Activated CD4-positive, alpha-beta T cell treated with anti-CD3 and anti-CD28 coated beads, Interleukin-2, amount 50 U/mL, for 16 hours (primary cell): ENCODE measurements around the gene ACOX3.
"Not testable (repeated sequence)": the region's sequence is repeated elsewhere in the genome, so short reads cannot be mapped to it uniquely, and the experiment has no call there.

Source experiments
- DNase-seq: peaks from one replicate; pipeline ENCODE4 v3.0.0-alpha.2; 2020

ACOX3 gene

DNA sequence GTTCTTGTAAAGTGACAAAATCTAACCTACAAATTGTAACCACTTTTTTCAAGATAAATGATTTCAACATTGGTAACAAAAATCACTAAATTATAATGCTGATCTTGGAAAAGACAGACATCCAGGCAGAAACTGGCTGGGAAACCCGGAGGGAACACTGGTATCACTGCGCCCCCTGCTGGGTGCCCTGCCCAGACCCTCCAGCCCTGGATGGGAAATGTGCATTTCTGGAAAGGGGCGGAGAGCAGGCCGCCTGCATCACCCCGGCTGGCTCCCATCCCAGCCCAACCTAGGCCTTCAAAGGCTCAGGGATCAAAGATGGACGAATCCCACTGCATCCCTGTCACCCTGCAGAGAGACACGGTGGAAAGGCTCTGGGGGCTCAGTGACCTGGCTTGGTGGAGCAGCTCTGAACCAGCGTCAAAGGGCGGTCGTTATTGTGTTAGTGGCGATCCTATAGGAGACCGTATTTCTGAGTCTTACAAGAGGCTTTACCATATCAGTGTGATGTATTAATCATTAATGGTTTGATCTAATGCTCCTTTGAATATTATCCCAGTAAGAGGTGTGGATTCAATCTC, 37.3 kb downstream of the ACOX3 start:
- DNase-seq: peak; percentile 33

DNA sequence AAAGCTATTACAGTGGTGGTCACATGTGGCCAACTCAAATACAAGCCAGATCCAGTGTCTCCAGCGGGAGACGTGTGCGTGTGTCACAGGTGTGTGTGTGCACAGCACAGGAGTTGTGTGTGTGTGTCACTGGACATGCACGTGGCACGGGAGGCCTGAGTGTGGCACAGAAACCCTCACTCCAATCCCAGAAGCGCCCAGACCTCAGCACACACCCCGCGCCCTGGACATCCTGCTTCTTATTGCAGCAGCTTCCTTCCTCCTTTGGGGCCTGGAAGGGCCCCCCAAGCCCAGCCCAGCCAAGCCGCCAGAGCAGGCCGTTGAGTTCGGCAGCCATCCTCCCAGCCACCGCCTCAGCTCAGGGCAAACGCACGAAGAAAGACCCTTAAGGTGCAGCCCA, 37.9 kb downstream of the ACOX3 start:
- DNase-seq: no peak

DNA sequence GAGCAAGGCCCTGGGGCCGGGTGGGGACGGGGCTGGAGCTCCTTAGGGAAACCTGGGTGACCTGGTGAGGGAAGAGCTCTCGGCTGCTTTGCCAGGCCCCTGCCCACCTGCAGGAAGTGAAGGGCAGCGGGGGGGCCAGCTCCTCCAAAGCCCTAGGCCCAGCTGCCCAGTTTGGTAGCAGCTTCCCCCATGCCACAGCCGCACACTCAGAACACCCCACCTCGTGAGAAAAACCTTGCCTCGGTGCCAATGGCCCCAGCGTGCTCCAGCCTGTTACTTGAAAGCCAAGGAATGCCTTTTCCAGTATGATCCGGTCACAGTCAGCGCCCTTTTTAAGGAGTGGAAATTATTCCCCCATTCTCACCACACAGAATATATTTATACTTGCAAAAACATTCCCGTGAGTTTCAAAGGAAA, 38.3 kb downstream of the ACOX3 start:
- DNase-seq: no peak

DNA sequence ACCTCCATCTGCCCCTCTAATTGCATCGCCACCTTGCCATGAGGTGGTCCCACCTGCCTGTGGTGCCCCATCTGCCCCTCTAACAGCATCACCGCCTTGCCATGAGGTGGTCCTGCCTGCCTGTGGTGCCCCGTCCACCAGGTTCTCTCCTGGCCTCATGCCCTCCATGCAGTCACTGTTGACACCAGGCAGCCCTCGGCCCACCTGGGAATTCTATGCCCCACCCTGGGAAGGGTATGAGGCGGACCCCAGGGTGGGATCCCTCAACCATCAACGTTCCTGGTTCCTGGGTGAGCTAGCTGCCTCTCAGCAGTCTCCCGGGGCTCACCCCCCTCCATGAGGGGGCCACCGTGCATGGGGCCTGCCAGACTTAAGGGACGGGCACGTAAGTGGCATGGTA, 38.9 kb downstream of the ACOX3 start:
- no peak for DNase-seq

DNA sequence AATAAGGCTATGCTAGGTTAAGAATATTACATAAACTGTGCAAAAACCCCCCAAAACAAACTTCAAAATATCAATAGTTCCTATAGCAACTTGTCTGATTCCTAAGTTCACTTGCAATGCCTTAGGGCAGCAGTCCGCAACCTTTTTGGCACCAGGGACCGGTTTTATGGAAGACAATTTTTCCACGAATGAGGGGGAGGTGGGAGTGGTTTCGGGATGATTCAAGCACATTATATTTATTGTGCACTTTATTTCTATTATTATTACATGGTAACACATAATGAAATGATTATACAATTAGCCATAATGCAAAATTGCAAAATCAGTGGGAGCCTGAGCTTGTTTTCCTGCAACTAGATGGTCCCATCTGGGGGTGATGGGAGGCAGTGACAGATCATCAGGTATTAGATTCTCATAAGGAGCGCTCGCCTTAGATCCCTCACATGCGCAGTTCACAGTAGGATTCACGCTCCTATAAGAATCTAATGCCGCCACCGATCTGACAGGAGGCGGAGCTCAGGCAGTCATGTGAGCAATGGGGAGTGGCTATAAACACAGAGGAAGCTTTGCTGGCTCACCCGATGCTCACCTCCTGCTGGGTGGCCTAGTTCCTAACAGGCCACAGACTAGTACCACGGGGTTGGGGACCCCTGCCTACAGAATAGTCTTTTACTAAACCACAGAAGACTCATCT, 39.7 kb downstream of the ACOX3 start:
- no peak for DNase-seq

DNA sequence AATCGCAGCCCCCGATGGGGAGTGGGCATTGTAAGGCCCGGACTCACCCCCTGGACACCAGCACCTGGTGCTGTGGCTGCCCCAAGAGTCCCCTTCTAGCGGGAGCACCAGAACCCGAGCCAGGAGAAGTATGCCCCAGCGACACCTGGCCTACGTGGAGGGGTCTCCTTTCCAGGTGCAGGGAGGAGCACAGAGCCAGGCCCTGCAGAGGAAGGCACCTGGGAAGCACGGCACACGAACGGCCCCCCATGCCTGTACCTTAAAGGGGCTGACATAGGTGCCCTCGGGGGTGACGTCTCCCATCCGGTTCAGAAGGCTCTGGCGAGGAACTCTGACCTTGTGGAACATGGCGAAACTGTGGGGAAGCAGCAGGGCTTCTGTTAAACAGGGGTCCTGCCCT, 41.2 kb downstream of the ACOX3 start:
- no peak for DNase-seq

DNA sequence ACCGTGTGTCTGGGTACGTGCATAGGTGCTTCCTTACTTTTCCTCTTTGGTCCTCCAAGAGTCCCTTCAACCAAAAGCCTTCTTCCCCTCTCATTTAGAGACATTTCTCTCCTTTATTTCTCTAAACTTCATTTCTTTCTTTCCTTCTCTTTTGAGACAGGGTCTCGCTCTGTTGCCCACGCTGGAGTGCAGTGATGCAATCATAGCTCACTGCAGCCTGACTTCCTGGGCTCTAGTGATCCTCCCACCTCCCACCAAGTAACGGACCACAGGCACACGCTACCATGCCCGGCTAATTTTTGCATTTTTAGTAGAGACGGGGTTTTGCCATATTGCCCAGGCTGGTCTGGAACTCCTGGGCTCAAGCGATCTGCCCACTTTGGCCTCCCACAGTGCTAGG, 42.2 kb downstream of the ACOX3 start:
- DNase-seq: no peak

DNA sequence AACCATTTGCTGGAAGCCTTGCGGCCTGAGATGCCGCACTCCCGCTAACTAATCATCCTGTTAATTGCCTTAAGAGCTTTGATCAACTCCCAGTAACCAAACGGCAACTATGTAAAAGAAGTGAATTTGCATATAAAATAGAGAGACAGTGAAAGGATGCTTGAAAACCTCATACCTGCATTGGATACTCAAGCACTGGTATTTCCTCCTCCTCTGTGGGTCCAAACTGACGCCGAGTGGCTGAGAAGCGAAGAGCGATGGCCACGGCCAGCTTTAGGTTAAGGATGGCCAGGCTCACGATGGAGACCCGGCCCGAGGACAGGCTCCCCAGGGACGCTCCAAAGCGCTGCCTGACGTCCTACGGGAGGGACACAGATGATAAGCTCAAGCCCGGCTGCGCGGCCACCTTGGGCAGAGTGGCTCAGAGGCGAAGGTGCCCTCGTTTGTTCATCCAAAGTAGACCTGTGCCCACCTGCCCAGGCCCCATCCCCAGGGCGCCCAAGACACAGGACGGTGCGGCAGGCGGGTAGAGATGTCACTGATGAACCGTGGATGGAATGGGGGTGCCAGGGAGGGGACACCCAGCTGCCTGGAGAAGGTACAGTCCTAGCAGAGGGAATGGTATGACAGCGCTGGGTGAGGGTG, 43.6 kb downstream of the ACOX3 start:
- no peak for DNase-seq

DNA sequence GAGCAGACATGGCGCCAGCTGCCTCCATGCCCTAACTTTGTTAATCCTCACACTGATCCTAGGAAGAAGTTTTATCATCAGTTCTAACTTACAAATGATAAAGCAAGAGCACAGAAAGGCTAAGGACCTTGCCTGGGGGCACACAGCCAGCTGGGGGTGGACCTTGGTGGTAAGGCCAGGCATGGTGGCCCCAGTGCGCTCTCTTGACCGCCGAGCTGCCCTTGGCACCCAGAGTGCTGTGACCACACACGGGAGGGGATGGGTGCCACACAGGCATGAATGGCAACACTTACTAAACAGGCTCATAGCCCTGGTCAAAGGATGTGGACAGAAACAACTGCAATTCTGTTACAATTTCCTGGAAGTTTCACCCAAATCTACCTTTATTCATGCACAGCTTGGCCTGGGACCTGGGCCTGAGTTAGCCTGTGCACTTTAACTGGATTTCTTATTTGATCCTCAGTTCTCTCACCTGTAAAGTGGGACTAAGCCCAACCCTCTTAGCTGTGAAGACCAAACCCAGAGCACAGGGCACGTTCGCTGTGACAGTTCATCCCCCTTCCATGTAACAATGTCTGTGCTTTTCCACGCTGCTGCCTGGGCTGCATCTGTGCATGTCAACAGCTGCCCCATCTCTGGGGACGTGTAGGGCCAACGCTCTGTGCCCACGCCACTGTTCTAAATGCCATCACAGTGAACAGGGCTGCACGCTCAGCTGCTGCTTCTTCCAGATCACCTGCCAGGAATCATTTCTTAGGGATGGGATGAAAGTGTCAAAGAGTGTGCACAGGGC, 44.8 kb downstream of the ACOX3 start:
- DNase-seq: no peak

DNA sequence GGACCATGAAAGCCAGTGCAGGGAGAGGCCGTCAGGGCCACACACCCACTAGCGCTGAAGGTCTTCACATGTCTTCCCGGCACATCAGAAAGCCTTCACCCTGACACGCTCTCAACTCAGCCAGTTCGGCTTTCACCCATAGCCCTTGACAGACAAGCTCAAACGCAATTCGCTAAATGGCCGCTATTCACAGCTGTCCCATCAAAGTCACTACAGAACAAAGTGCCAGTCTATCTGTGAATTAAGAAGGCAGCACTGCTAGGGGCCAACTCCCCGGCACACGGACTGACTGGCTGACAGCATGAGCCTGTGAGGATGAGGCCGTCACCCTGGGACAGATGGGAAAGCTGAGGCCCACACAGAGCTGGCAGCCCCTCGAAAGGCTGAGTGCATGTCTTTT, 45.7 kb downstream of the ACOX3 start:
- no peak for DNase-seq

DNA sequence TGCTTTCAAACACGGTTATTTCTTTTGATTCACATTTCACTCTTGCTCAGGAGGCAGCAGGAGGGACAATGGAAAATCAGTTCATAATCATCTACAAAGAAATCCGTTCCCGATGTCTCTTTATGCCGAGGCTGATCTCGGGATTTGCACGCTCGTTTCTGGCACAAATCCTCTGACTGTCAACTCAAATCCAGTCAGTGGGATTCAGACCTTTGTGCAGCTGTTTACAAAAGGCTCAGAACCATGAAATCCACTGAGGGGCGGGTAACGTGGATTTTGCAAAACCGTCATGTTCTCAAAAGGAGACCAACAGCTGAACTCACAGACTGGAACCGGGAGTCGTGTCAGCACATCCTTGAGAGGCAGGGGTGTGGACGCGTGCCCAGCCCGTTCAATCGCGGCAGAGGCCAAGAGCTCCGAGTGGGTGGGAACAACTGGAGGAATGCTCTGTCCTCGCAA, 46.4 kb downstream of the ACOX3 start:
- DNase-seq: no peak

DNA sequence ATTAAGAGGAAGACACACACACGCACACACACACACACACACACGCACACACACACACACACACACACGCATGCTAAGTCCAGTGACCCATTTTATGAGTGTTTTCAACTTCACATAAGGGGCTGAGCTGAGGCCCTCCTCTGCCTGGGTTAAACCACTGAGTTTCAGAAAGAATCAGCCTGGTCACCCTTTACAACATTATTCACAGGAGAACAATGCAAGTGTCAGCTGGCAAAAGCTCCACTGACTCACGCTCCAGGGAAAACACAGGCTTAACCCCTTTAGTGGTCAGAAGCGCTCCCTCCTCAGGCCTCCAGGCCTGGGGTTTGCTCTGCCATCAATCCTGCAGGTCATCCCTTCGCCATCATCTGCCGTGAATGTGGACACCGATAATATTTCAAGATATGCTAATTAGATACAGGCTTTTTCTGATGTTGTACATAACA, 46.9 kb downstream of the ACOX3 start:
- peak; percentile 32 for DNase-seq

DNA sequence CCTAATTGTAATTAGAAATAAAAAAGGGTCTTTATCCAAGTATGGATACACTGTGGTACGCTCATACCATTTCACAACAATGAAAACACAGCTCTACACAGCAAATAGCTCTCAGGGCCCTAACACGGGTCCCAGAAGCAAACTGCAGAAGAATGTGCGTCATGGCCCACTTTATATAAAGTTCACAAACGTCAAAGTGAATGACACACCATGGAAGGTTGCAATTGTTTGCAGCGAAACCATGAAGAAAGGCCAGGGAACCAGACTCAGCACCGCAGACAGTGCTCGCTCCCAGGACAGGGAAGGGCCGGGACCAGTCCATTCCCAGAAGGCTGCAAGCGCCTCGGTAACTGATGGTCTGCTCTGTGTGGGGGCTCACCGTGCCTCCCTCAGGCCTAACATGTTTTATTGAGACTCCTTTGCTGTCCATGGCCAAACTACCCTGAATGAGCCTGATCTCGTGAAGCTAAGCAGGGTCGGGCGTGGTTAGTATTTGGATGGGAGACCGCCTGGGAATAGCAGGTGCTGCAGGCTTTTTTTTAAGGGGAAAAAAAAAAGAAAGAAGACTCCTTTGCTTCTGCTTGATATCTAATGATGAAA, 47.8 kb downstream of the ACOX3 start:
- no peak for DNase-seq

DNA sequence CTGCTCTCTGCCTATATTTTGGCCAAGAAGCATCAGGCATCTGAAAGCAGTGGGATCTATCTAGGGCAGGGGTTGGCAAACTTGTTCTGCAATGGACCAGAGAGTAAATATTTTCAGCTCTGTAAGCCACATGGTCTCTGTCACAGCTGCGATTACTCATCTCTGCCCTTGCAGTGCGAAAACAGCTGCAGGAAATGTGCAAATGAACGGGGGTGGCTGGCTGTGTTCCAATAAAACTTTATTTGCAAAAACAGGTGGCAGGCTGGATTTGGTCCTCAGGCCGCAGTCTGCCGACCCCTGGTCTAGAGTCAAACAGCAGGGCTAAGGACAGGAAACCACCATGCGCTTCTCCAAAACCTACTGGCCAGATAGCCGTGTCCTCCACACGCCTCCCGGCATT, 48.6 kb downstream of the ACOX3 start:
- DNase-seq: peak; percentile 58

DNA sequence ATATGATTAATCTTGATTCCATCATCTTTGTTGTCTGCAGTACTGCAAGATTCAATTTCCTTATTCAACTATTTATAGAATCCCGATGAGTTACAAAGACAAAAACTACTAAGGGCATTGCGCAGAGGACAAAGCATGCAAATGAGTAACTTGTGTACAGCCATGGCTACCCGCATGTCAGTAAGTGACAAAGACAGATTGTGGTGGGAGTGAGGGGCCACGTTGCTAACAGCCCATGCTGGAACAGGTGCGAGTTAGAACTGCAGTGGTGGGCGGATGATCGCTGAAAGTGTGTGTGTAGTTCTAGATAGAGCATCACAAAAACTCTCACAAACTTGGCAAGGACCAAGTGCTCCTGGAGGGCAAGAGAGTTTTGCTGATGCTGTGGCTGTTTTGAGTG, 49.5 kb downstream of the ACOX3 start:
- no peak for DNase-seq

DNA sequence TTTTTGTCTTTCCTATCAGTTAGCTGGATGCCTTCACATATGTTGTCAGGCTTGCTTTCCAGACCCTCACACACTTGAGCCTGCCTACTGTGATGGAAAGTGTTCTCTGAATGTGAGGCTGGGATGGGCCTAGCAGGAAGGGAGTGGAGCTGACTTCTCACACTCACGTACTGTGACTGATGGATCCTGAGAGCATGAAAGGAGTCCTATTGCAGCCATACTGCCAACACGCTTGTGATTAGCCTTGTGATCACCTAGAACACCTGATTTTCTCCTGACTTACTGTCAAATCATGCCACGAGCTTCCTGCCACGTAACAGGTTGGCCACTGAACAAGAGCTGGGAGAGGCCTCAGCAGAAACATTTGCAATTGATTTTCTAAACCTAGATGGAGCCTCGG, 49.9 kb downstream of the ACOX3 start:
- DNase-seq: no peak

DNA sequence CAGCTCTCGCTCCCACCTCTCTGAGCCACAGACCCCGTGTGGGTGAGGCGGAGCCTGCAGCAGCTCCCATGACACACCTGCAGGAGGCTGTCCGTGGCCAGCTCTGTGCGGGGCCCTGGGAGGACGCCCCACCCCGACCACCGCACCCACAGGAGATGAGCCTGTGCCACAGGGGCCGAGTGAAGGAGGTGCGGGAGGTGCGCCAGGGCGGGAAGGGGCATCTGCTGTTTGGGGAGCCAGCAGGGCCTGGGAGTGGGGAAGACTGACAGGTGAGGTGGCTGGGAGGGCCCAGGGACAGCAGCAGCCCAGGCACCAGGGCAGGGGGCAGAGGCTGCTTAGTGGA, 52.0 kb downstream of the ACOX3 start:
- DNase-seq: no peak

DNA sequence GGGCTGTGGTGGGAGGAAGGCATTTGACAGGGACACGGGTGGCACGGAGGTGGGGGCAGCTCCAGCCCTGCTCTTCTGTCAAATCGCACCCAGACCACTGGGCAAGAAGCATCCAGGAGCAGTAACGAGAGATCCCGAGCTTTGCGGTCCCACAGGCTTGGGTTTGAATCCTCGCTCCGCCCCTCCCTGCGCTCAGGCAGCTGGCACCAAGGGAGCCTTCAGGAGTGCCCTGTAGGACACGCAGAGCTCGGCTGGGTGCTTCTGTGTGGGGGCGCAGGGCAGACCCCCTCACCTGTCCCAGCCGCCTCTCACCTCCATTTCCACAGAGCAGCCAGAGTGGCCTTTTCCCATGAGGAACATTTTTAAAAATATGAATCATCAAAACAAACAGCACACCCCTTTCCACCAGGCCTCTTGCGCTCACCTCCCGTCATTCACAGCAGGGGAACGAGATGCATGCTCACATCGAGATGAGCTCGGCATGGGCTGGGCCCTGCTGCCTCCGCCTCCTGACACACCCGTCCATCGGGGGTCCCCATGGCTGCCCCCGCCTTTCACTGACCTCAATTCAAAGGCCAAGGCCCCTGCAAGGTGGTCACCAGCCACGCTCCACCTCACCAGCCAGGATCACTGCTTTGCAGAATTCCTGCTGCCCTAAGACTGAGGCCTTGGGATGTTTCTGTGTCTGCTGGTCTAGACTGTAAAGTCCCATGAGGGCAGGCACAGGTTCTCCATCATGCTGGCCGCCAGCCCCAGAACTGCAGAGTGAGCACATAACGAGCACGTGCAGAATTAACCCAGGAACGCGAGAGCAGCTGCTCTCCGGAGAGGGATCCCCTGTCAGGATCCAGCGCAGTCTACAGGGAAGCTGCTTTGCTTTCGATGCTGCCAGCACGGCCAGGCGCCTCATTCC, 52.7 kb downstream of the ACOX3 start:
- no peak for DNase-seq

DNA sequence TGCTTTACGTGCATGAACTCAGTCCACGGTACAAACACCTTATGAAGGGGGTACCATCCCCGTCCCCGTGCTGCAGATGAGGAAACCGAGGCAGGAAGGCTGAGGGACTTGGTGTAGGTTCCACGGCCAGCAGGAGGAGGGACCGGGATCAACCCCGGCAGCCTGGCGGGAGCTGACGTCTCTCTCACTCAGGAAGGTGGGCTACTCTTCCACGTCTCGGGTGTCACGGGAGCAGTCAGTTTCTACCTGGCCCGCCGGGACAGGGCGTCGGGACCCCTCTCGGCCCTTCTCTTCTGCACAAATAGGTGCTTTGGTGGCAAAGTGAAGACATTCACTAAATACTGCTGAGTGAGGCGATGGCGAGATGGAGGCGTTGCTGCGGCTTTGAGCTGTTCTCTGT, 53.3 kb downstream of the ACOX3 start:
- DNase-seq: no peak

DNA sequence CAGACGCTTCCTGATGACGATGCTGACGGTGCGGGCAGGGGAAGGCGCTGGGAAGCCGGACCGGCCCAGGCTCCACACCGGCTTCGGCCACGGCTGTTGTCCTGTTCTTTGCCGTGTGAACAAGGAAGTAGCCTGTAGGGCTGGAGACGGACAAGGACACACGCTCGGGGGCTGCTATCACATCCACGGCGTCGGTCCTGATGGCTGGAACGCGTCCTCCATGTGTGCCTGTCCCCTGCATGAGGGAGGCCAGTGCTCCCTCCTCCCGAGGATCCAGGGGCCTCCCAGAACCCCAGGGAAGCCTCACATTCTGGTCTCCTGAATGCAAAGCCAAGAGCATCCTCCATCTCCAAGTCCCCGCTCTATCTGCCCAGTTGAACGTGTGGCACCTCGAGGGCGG, 53.8 kb downstream of the ACOX3 start:
- no peak for DNase-seq

DNA sequence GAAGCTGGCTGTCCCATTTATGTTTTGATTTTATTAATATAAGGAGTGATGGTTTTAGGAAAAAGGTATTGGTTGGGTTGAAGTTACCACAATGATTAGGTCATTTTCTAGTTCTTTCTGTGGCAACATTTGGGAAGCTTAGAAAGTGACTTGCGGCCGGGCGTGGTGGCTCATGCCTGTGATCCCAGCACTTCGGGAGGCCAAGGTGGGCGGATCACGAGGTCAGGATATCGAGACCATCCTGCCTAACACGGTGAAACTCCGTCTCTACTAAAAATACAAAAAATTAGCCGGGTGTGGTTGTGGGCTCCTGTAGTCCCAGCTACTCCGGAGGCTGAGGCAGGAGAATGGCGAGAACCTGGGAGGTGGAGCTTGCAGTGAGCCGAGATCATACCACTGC, 54.4 kb downstream of the ACOX3 start:
- not testable (repeated sequence) for DNase-seq

DNA sequence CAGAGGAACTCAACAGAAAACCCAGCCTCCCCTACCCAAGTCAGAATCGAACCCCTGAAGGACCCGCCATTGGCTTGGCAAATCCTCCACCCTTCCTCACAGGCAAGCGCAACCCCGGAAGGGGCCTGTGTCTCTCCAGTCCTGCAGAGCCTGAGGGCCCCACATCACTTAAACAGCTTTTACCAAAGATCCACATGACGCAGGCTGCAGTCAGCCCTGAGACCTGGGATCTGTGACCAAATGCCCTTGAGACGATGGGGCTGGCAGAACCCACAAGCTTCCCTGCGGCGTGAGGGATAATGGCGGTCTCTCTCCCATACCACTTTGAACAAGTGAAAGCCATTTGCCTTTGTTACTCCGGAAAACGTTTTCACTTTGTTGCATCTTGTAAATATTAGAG, 54.9 kb downstream of the ACOX3 start:
- DNase-seq: no peak
